Prostate gland (tissue), 2 donors: ENCODE results near the gene JAKMIP1. TPM values are rescaled to one million over a fixed set of nuclear protein-coding genes. Genes with fewer than 3 reads are reported as not detected.

Experiments used
- DNase-seq: peaks from one replicate; pipeline ENCODE4 v3.0.0-alpha.2; 2019; ENCODE audit warnings: low spot score
- H3K27ac ChIP-seq, 2 donors: fragments of 200-600 bp; sonication (generic); 2 replicates each; pipeline ENCODE4 v1.5.1; 2017 to 2019
- H3K27me3 ChIP-seq: fragments of 200-600 bp; sonication (generic); replicated peaks from 2 replicates; pipeline ENCODE4 v1.5.1; 2019; ENCODE audit not compliant: insufficient read depth
- H3K36me3 ChIP-seq, 2 donors: fragments of 200-600 bp; sonication (generic); 1 replicate in 1 of 2; 2 replicates in 1 of 2; pipeline versions ENCODE4 v1.5.1 to v1.8.1; 2017 to 2019
- H3K4me1 ChIP-seq: fragments of 200-600 bp; sonication (generic); replicated peaks from 2 replicates; pipeline ENCODE4 v1.5.1; 2019
- H3K4me3 ChIP-seq, 2 donors: fragments of 200-600 bp; sonication (generic); 2 replicates each; pipeline ENCODE4 v1.5.1; 2017 to 2019
- H3K9me3 ChIP-seq: fragments of 200-600 bp; sonication (generic); 2 replicates; pipeline ENCODE4 v1.5.1; 2017
- POLR2A ChIP-seq: fragments of 450-650 bp; IDR thresholded peaks from one replicate; pipeline ENCODE4 v1.6.1; 2016; ENCODE audit warnings: antibody characterized with exemption, mild to moderate bottlenecking
- POLR2AphosphoS5 ChIP-seq: sonication (generic); formaldehyde crosslinking; IDR thresholded peaks from one replicate; pipeline ENCODE4 v1.6.1; 2017; ENCODE audit warnings: antibody characterized with exemption
- WGBS: methylation state at CpG from one replicate; pipeline ENCODE4 v1.1.5; 2018; 5-methylcytosine and 5-hydroxymethylcytosine counted together
- intact Hi-C: fragments of 100-400 bp; cut with DNase I; formaldehyde crosslinking; loops from one replicate; pipeline ENCODE4 v1.14.2; 2022
- total RNA-seq, 2 donors: library from RNA; depleted of rRNA; stranded (reverse); fragments of >200 nt; gene quantifications; one replicate each; pipeline ENCODE4 v1.1.0, GENCODE V29; 2016
- TF ChIP-seq, protein P1 (sequence below), 4 experiments: fragments of 200-600 bp in 2 of 4; fragments of 450-650 bp in 2 of 4; sonication (generic) in 2 of 4; IDR thresholded peaks; 1 replicate in 3 of 4; 2 replicates in 1 of 4; pipeline ENCODE4 v1.5.1; 2016 to 2019; ENCODE audit warnings: antibody characterized with exemption in 4 of 4, mild to moderate bottlenecking in 2 of 4, moderate library complexity in 2 of 4

Gene JAKMIP1
- total RNA-seq, 2 donors from 2014 or later = 22.4 to 29.1 TPM

DNA sequence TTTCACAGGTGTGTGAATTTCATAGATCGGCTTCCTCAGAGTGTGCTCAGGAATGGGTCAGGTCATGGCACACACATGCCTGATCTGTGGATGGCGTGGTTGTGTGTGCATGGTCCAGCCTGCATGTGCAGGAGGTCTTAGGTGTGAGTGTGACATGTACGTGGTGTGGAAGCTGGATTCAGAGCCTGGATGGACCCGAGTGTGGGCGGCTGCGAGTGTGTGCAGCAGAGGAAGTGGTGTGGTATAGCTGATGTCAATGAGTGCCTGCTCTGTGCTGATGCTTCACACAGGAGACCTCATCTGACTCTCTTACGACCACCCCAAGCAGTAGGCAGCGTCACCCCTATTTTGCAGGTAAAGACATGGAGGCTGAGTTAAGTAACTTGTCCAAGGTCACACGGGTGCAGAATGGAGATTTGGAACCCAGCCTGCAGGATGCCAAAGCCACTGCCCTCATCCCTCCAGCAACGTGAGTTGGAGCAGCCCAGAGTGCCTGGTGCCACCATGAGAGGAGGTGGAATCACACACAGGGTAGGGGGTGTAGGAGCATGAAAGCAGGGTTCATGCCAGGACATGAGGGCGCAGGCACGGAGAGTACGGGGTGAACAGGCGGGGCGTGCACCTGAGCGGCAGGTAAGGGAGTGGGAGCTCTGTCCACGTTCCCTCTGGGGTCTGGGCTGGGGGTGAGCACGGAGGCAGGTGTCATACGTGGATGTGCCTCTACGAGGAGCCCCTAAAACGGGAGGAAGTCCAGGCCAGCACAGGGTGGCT, 157.9 kb downstream of the JAKMIP1 start:
- Histone ChIP-seq H3K4me1 (no peaks in the 10 kb centered on the region), H3K27ac (no peak overlapping the region), H3K27me3 (no peaks in the 10 kb centered on the region), H3K36me3 (no peaks in the 10 kb centered on the region), H3K4me3 (no peak overlapping the region), H3K9me3 (no peaks in the 10 kb centered on the region)
- intact Hi-C loops = no loop called here
- WGBS = 83% methylated on average over 21 of the region's 21 CpGs
- DNase-seq = no peak
- TF ChIP-seq, protein P1, sequence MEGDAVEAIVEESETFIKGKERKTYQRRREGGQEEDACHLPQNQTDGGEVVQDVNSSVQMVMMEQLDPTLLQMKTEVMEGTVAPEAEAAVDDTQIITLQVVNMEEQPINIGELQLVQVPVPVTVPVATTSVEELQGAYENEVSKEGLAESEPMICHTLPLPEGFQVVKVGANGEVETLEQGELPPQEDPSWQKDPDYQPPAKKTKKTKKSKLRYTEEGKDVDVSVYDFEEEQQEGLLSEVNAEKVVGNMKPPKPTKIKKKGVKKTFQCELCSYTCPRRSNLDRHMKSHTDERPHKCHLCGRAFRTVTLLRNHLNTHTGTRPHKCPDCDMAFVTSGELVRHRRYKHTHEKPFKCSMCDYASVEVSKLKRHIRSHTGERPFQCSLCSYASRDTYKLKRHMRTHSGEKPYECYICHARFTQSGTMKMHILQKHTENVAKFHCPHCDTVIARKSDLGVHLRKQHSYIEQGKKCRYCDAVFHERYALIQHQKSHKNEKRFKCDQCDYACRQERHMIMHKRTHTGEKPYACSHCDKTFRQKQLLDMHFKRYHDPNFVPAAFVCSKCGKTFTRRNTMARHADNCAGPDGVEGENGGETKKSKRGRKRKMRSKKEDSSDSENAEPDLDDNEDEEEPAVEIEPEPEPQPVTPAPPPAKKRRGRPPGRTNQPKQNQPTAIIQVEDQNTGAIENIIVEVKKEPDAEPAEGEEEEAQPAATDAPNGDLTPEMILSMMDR (IDR thresholded peaks at IDR 0.05) = no peak
- TF ChIP-seq POLR2AphosphoS5 = no peak
- TF ChIP-seq POLR2A = no peak

DNA sequence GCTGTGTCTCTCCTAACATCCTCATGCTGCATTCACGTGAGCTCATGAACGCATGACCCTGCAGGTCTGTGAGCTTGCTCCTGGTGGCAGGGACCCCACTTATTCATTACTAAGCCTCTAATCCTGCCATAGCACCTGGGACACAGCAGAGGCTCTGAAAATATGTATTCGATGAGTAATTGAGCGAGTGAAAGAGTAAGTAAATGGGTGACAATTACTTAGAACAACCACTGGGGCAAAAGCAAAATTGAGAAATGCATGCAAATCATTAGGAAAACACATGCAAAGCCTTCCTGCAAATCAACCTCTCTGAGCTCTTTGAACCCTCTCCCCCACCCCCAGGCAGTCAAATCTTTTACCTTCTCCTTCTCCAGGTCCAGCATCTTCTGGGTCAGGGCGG, 158.5 kb downstream of the JAKMIP1 start:
- Histone ChIP-seq H3K27me3 (no peaks in the 10 kb centered on the region), H3K4me1 (no peaks in the 10 kb centered on the region), H3K27ac (no peak overlapping the region), H3K4me3 (no peak overlapping the region), H3K36me3 (no peaks in the 10 kb centered on the region), H3K9me3 (no peaks in the 10 kb centered on the region)
- TF ChIP-seq POLR2A (no peak), POLR2AphosphoS5 (no peak)
- TF ChIP-seq, protein P1 (IDR thresholded peaks at IDR 0.05) = no peak
- no peak for DNase-seq
- intact Hi-C loops = no loop called here
- WGBS = 85% methylated on average over 5 of the region's 5 CpGs

DNA sequence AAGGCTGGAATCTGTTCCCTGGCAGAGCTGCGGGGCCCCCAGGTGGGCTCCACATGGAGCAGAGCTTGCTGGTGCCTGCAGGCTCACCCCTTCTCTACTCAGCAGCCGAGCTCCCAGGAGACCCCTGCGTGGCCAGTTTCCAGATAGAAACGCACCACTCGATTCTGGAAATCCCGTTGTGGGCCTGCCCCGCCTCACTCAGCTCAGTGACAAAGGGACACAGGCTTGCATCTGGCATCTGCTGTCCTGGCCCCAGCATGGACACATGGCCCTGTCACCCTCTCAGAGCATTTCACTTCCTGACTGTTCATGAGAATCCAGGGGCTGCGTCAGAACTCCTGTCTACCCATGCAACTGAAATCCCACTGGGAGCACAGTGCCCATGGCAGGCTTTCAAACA, 161.6 kb downstream of the JAKMIP1 start:
- Histone ChIP-seq H3K27me3 (no peaks in the 10 kb centered on the region), H3K4me3 (no peak overlapping the region), H3K27ac (no peak overlapping the region), H3K4me1 (no peaks in the 10 kb centered on the region), H3K9me3 (no peaks in the 10 kb centered on the region), H3K36me3 (no peaks in the 10 kb centered on the region)
- intact Hi-C loops = no loop called here
- 79% methylated on average over 8 of the region's 8 CpGs for WGBS
- DNase-seq = no peak
- TF ChIP-seq POLR2AphosphoS5 (no peak), POLR2A (no peak)
- TF ChIP-seq, protein P1 (IDR thresholded peaks at IDR 0.05) = no peak

DNA sequence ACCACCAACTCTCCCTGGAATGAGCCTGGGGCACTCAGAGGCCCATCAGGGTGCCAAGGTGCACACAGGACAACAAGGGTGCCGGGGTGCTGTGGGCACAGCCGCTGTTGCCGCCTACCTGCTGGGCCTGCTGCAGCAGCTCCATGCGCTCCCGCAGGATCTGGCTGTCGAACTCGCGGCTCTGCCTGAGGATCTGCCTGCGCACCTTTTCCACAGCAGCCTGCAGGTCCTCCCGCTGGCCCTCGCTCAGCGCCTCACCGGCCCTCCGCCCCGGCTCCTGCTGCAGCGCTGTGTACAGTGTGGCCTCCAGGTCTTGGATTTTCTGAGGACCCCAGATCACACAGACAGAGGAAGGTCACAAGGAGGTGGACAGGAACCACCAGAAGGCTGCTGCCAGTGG, 164.6 kb downstream of the JAKMIP1 start:
- Histone ChIP-seq H3K4me1 (no peaks in the 10 kb centered on the region), H3K27me3 (no peaks in the 10 kb centered on the region), H3K9me3 (no peaks in the 10 kb centered on the region), H3K36me3 (no peaks in the 10 kb centered on the region), H3K27ac (no peak overlapping the region), H3K4me3 (no peak overlapping the region)
- intact Hi-C loops = no loop called here
- DNase-seq = no peak
- WGBS = 93% methylated on average over 16 of the region's 16 CpGs
- TF ChIP-seq, protein P1 (IDR thresholded peaks at IDR 0.05) = no peak
- TF ChIP-seq POLR2A (no peak), POLR2AphosphoS5 (no peak)

DNA sequence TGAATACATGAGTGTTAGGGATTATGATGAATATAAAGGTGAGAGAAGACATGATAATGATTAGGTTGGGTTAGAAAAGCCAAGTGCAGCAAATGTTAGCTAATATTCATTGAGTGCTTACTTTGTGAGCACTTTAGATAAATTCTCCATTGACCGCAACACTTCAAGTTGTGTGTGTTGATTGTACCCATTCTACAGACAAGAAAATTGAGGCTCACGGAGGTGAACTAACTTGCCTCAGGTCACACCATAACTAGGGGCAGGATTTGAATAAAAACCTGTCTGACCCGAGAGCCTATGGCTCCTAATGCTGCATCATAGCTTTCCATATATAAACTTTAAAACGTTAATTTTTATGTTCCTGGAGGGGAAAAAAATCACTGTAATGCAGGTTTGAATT, 167.0 kb downstream of the JAKMIP1 start:
- DNase-seq = no peak
- Histone ChIP-seq H3K4me3 (no peak overlapping the region), H3K9me3 (no peaks in the 10 kb centered on the region), H3K27me3 (no peaks in the 10 kb centered on the region), H3K27ac (no peak overlapping the region), H3K4me1 (no peaks in the 10 kb centered on the region), H3K36me3 (no peaks in the 10 kb centered on the region)
- 89% methylated on average over 4 of the region's 4 CpGs for WGBS
- intact Hi-C loops = no loop called here
- TF ChIP-seq, protein P1 (IDR thresholded peaks at IDR 0.05) = no peak
- TF ChIP-seq POLR2A (no peak), POLR2AphosphoS5 (no peak)
